Cardiac fibroblast (primary cell): ENCODE results near the gene NPHS1.

Experiments
- DNase-seq, 2 donors: peaks; one replicate each; pipeline versions ENCODE4 v3.0.0 to v3.0.0-alpha.2; 2010; ENCODE audit warnings: low read depth in 2 of 2
- H3K4me3 ChIP-seq, 2 donors: replicated peaks in 1 of 2; 1 replicate in 1 of 2; 2 replicates in 1 of 2; pipeline ENCODE4 v1.5.1; 2011; ENCODE audit warnings: low read depth in 2 of 2, low read length in 2 of 2, mild to moderate bottlenecking in 2 of 2, moderate library complexity in 1 of 2
- TF ChIP-seq, protein P1 (sequence below): IDR thresholded peaks from one replicate; pipeline ENCODE4 v1.5.1; 2011; ENCODE audit warnings: low read depth, mild to moderate bottlenecking, low read length, inconsistent platforms

Gene NPHS1

DNA sequence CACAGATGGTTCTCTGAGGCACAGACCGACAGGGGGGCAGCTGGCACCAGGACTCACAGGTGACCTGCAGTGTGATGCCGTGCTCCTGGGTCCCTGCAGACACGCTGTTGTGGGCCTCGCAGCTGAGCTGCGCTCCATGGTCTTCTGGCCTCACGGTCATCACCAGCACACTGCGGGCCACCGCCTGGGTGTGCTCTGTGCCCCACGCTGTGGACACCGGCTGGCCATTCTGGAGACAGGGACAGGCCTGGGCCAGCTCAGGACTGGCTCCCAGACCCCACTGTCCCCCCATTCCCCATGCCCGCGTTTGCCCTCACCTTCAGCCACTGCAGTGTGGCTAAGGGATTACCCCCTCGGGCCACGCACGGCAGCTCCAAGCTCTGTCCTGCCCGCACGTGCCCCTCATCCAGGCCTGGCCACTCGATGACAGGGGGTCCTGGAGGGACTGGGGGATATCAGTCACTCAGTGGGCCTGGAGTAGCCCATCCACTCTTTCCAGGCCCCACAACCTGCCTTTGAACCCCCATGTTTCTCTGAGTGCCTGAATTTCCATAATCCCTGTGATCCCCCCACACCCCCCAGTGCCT, 3.3 kb downstream of the NPHS1 start:
- TF ChIP-seq, protein P1, sequence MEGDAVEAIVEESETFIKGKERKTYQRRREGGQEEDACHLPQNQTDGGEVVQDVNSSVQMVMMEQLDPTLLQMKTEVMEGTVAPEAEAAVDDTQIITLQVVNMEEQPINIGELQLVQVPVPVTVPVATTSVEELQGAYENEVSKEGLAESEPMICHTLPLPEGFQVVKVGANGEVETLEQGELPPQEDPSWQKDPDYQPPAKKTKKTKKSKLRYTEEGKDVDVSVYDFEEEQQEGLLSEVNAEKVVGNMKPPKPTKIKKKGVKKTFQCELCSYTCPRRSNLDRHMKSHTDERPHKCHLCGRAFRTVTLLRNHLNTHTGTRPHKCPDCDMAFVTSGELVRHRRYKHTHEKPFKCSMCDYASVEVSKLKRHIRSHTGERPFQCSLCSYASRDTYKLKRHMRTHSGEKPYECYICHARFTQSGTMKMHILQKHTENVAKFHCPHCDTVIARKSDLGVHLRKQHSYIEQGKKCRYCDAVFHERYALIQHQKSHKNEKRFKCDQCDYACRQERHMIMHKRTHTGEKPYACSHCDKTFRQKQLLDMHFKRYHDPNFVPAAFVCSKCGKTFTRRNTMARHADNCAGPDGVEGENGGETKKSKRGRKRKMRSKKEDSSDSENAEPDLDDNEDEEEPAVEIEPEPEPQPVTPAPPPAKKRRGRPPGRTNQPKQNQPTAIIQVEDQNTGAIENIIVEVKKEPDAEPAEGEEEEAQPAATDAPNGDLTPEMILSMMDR, result no peak
- DNase-seq, result no peak
- no peak overlapping the region for H3K4me3 ChIP-seq

DNA sequence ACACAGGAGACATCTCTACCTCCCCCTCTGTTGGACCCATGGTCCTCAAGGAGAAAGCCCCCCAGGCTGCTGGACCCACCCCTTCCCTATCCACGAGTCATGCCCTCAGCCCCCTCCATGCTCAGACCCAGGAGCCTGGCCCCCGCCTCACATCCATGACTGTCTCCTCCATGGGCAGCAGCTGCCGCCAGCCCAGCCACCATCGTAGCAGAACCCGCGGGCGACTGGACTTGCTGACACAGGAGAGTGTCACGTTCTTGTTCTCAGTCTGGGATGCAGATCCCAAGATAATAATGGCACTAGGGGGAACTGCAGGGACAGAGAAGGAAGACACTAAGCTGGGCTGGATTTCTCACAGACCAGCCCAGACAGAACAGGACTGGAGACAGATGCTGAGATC, 3.8 kb downstream of the NPHS1 start:
- TF ChIP-seq, protein P1, result no peak
- no peak for DNase-seq

DNA sequence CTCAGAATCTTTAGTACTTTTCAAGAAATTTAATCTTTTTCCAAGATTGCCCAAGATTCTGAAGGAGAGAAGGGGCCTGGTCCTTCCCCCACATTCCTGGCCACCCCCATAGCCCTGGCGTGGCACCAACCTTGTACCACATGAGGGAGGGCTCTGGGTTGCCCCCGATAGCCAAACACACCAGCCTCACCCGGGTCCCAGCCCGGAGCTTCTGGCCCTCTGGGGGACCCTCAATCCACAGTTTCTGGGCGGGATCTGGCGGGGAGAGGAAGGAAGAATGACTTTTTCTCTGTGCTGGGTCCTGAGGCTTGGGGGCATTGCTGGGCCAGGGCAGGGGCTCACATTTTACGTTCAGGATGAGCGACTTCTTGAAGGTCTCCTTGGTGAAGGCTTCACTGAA, 4.4 kb downstream of the NPHS1 start:
- TF ChIP-seq, protein P1, result no peak
- DNase-seq, result no peak
- H3K4me3 ChIP-seq, result no peak overlapping the region

More for the DNA sequence above, 3.8 kb downstream of the NPHS1 start:
- no peak overlapping the region for H3K4me3 ChIP-seq

DNA sequence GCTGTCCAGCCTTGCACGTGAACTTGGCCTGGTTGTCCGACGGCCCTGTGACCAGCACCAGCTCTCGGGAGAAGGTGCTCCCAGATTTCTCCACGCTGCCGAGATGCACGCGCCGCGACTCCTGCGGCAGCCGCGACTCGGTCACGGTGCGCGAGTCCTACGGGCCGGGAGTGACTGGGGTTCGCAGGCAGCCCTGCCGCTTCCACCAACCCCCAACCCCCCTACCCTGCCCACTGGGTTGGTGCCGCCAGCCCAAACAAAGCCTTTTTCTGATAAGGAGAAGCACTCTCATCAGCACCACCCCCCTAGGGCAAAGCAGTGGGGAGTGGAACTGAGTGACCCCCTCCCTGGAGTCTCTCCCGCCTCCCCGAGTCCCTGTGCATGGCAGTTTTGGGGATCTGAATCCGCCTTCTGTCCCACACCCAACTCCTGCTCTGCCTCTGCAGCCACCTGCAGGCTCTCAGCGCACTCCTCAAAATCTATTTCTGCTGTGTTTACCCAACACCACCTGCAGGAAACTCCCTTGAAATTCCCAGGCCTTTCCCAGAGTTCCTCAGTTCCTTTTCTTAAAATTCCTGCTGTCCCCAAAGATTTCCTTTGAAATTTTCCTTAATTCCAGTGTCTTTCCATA, 6.2 kb downstream of the NPHS1 start:
- H3K4me3 ChIP-seq, result no peak overlapping the region
- no peak for DNase-seq
- TF ChIP-seq, protein P1, result no peak

DNA sequence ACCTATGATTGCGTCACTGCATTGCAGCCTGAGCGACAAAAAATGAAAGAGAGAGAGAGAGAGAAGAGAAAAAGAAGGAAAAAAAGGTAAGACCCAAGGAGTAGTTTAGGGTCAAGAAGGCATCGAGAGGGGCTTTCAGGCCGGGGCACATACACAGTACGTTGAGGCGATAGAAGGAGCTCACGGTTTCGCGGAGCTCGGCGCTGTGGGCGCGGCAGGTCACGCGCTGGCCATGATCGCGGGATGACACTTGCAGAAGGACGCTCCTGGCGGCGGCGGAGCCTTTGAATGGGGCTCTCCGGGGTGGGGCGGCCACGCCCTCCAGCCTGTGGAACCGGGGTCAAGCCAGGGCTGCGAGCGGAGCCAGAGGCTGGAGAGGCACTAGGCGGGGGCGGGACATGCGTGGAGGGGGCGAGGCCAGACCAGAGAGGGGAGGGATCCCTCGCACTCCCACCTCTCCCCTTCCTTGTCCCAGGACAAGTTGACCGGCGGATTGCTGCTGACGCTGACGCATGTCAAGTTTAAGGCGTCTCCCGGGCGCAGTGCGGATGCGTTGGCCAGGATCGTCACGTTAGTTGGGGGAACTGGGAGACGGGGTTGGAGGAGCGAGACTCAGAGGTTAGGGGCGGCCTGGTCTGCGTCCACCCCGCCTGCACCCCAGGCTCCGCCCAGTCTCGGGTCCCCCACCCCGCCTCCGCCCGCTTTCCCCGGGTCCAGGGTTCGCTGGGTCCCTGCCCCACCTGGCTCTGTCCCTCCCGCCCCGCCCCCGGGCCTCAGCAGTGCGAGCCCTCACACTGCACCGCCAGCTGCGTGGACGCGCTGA, 6.9 kb downstream of the NPHS1 start:
- TF ChIP-seq, protein P1, result no peak
- peak overlapping the region in 1 of 2 donors; percentile 10 for H3K4me3 ChIP-seq
- DNase-seq, result no peak

DNA sequence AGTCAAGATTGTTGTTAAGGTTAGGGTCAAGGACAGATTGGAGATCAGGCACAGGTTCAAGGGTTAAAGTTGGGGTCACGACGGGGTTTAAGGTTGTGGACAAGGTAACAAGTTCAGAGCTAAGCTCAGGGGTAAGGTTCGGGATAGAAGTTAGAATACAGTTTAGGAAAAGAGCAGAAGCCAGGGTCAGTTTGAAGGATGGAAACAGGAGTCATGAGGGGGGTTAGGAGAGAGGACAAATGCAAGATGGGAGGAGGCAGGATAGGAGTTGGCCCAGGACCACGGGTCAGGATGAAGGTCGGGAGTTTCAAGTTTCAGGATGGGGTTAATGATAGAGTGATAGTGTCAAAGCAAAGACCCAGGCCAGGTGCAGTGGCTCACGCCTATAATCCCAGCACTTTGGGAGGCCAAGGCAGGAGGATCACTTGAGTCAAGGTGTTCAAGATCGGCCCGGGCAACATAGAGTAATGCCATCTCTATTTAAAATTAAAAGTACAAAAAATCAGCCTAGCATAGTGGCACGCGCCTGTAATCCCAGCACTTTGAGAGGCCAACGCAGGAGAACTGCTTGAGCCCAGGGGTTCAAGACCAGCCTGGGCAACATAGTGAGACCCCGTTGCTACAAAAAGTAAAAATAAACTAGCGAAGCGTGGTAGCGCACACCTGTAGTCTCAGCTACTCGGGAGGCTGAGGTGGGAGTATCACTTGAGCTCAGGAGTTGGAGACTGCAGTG, 7.7 kb downstream of the NPHS1 start:
- TF ChIP-seq, protein P1, result no peak
- no peak for DNase-seq
- H3K4me3 ChIP-seq, result no peak overlapping the region
